Activated CD4-positive, alpha-beta memory T cell treated with anti-CD3 and anti-CD28 coated beads, Interleukin-2, amount 10 ng/mL, durations not matched to agents 7 days and 5 days (primary cell): ENCODE results near the gene PPY. TPM values are rescaled to one million over a fixed set of nuclear protein-coding genes. Genes with fewer than 3 reads are reported as not detected.
"Not testable (repeated sequence)": the region's sequence is repeated elsewhere in the genome, so short reads cannot be mapped to it uniquely, and the experiment has no call there.

Experiments
- CTCF ChIA-PET: fragments of 350-600 bp; sonication (Branson Sonifier 250); formaldehyde crosslinking; loops from one replicate; lab custom pipeline; 2021; ENCODE audit warnings: antibody characterized with exemption, inconsistent platforms; lab: Charles Lee
- POLR2A ChIA-PET: fragments of 350-600 bp; sonication (Branson Sonifier 250); formaldehyde crosslinking; loops from one replicate; lab custom pipeline; 2021; ENCODE audit warnings: antibody characterized with exemption; lab: Charles Lee
- DNase-seq: peaks from one replicate; pipeline ENCODE4 v3.0.0-alpha.2; 2020
- H3K27ac Mint-ChIP-seq: one replicate; pipeline ENCODE4 v1.8.0; 2021; ENCODE audit warnings: mild to moderate bottlenecking, mixed read lengths
- H3K27me3 Mint-ChIP-seq: one replicate; pipeline ENCODE4 v1.8.0; 2021; ENCODE audit warnings: mixed read lengths
- H3K36me3 Mint-ChIP-seq: one replicate; pipeline ENCODE4 v1.8.0; 2021; ENCODE audit warnings: low read depth, mixed read lengths
- H3K4me1 Mint-ChIP-seq: one replicate; pipeline ENCODE4 v1.8.0; 2021; ENCODE audit warnings: mixed read lengths
- H3K4me3 Mint-ChIP-seq: one replicate; pipeline ENCODE4 v1.8.0; 2021; ENCODE audit warnings: mild to moderate bottlenecking, mixed read lengths
- H3K9me3 Mint-ChIP-seq: one replicate; pipeline ENCODE4 v1.8.0; 2021; ENCODE audit warnings: mixed read lengths
- total RNA-seq, 2 experiments: library from RNA; stranded (reverse); gene quantifications; one replicate each; pipeline ENCODE4 v1.2.3, GENCODE V29; 2021

PPY gene
- total RNA-seq, 2 experiments from 2014 or later: not detected

GRCh38 chr17:43976963-43977837, 34.9 kb upstream of the PPY start:
- POLR2A ChIA-PET: no interaction called here
- Mint-ChIP-seq H3K4me1 (no peaks in the 10 kb centered on the region), H3K4me3 (no peak overlapping the region), H3K27ac (no peak overlapping the region), H3K9me3 (no peaks in the 10 kb centered on the region), H3K27me3 (peaks cover 36% of the 10 kb centered on the region), H3K36me3 (no peaks in the 10 kb centered on the region)
- no peak for DNase-seq
- CTCF ChIA-PET: no interaction called here

- ChIA-PET CTCF (no interaction called here), POLR2A (no interaction called here)
- no peak overlapping the region for H3K4me3 Mint-ChIP-seq
- DNase-seq: no peak
- H3K4me1 Mint-ChIP-seq: peaks cover 2% of the 10 kb centered on the region
- H3K27ac Mint-ChIP-seq: no peak overlapping the region
- peaks cover 30% of the 10 kb centered on the region for H3K27me3 Mint-ChIP-seq
- H3K36me3 Mint-ChIP-seq: no peaks in the 10 kb centered on the region
- no peaks in the 10 kb centered on the region for H3K9me3 Mint-ChIP-seq
Observed at GRCh38 chr17:43975898-43976297, 33.6 kb upstream of the PPY start.

- DNase-seq: no peak
- Mint-ChIP-seq H3K4me1 (peaks cover 2% of the 10 kb centered on the region), H3K27ac (no peak overlapping the region), H3K36me3 (no peaks in the 10 kb centered on the region), H3K27me3 (peaks cover 27% of the 10 kb centered on the region), H3K9me3 (no peaks in the 10 kb centered on the region), H3K4me3 (no peak overlapping the region)
- POLR2A ChIA-PET: no interaction called here
- CTCF ChIA-PET: interaction anchor here (1.3 kb wide), 2 partner anchors 13 to 31 kb away, joined by 4 to 5 read pairs; no protein-coding TSS in a partner anchor
Observed at GRCh38 chr17:43974382-43975266, 32.3 kb upstream of the PPY start.

GRCh38 chr17:43972444-43973212, 30.4 kb upstream of the PPY start:
- CTCF ChIA-PET: interaction anchor here (0.9 to 1.1 kb wide), 2 partner anchors 11 to 28 kb away, joined by 3 to 6 read pairs; no protein-coding TSS in a partner anchor
- H3K9me3 Mint-ChIP-seq, H3K4me1 Mint-ChIP-seq, H3K27ac Mint-ChIP-seq, POLR2A ChIA-PET, DNase-seq, H3K4me3 Mint-ChIP-seq, H3K36me3 Mint-ChIP-seq: not testable (repeated sequence)
- peaks cover 26% of the 10 kb centered on the region for H3K27me3 Mint-ChIP-seq

GRCh38 chr17:43971436-43971835, 29.2 kb upstream of the PPY start:
- H3K36me3 Mint-ChIP-seq, DNase-seq, H3K27ac Mint-ChIP-seq, H3K4me3 Mint-ChIP-seq, H3K9me3 Mint-ChIP-seq, H3K4me1 Mint-ChIP-seq, POLR2A ChIA-PET: not testable (repeated sequence)
- CTCF ChIA-PET: interaction anchor here (0.7 to 1.1 kb wide), 5 partner anchors 10 to 118 kb away, joined by 3 to 6 read pairs (median 3); no protein-coding TSS in a partner anchor
- H3K27me3 Mint-ChIP-seq: peaks cover 23% of the 10 kb centered on the region

- DNase-seq: no peak
- Mint-ChIP-seq H3K27me3 (peaks cover 25% of the 10 kb centered on the region), H3K4me1 (peaks cover 2% of the 10 kb centered on the region), H3K27ac (no peak overlapping the region), H3K9me3 (no peaks in the 10 kb centered on the region), H3K4me3 (no peak overlapping the region), H3K36me3 (no peaks in the 10 kb centered on the region)
- POLR2A ChIA-PET: no interaction called here
- CTCF ChIA-PET: no interaction called here
Observed at GRCh38 chr17:43970366-43970765, 28.1 kb upstream of the PPY start.

GRCh38 chr17:43967251-43967875, 25.1 kb upstream of the PPY start:
- Mint-ChIP-seq H3K4me1 (peaks cover 2% of the 10 kb centered on the region), H3K4me3 (no peak overlapping the region), H3K27ac (no peak overlapping the region), H3K36me3 (no peaks in the 10 kb centered on the region), H3K27me3 (peaks cover 25% of the 10 kb centered on the region), H3K9me3 (no peaks in the 10 kb centered on the region)
- no peak for DNase-seq
- ChIA-PET POLR2A (no interaction called here), CTCF (interaction anchor here (1.1 to 2.0 kb wide), 2 partner anchors 23 to 28 kb away, joined by 3 to 7 read pairs; no protein-coding TSS in a partner anchor)

GRCh38 chr17:43966276-43966675, 24.0 kb upstream of the PPY start:
- Mint-ChIP-seq H3K36me3 (no peaks in the 10 kb centered on the region), H3K4me1 (no peaks in the 10 kb centered on the region), H3K9me3 (no peaks in the 10 kb centered on the region), H3K27ac (no peak overlapping the region), H3K4me3 (no peak overlapping the region), H3K27me3 (peaks cover 25% of the 10 kb centered on the region)
- no peak for DNase-seq
- ChIA-PET POLR2A (no interaction called here), CTCF (no interaction called here)

- ChIA-PET POLR2A (no interaction called here), CTCF (interaction anchor here (1.1 to 1.9 kb wide), 3 partner anchors 9 to 19 kb away, joined by 3 to 4 read pairs (median 3); no protein-coding TSS in a partner anchor)
- no peaks in the 10 kb centered on the region for H3K9me3 Mint-ChIP-seq
- peaks cover 18% of the 10 kb centered on the region for H3K27me3 Mint-ChIP-seq
- H3K4me3 Mint-ChIP-seq: no peak overlapping the region
- no peaks in the 10 kb centered on the region for H3K36me3 Mint-ChIP-seq
- no peaks in the 10 kb centered on the region for H3K4me1 Mint-ChIP-seq
- DNase-seq: no peak
- no peak overlapping the region for H3K27ac Mint-ChIP-seq
Observed at GRCh38 chr17:43962479-43962878, 20.2 kb upstream of the PPY start.

- Mint-ChIP-seq H3K27me3 (peaks cover 17% of the 10 kb centered on the region), H3K27ac (no peak overlapping the region), H3K9me3 (no peaks in the 10 kb centered on the region), H3K36me3 (no peaks in the 10 kb centered on the region), H3K4me1 (no peaks in the 10 kb centered on the region), H3K4me3 (no peak overlapping the region)
- ChIA-PET POLR2A (no interaction called here), CTCF (interaction anchor here (1.0 to 1.9 kb wide), 3 partner anchors 10 to 15 kb away, joined by 3 to 4 read pairs (median 3); no protein-coding TSS in a partner anchor)
- DNase-seq: no peak
Observed at GRCh38 chr17:43961954-43962353, 19.7 kb upstream of the PPY start.

GRCh38 chr17:43961292-43961691, 19.0 kb upstream of the PPY start:
- H3K9me3 Mint-ChIP-seq, H3K4me3 Mint-ChIP-seq, POLR2A ChIA-PET, DNase-seq, H3K36me3 Mint-ChIP-seq, H3K4me1 Mint-ChIP-seq, H3K27ac Mint-ChIP-seq: not testable (repeated sequence)
- CTCF ChIA-PET: interaction anchor here (1.0 to 1.9 kb wide), 4 partner anchors 11 to 17 kb away, joined by 3 to 4 read pairs (median 4); no protein-coding TSS in a partner anchor
- peaks cover 17% of the 10 kb centered on the region for H3K27me3 Mint-ChIP-seq
